Natural killer cell treated with Interleukin-12 subunit alpha and Interleukin-12 subunit beta and Interleukin-15 and Interleukin-18, amount 100 ng/mL, for 72 hours (primary cell): ENCODE results near the gene PI4K2B. TPM values are rescaled to one million over a fixed set of nuclear protein-coding genes. Genes with fewer than 3 reads are reported as not detected.
"Not testable (repeated sequence)": the region's sequence is repeated elsewhere in the genome, so short reads cannot be mapped to it uniquely, and the experiment has no call there.

Experiments
- ATAC-seq, 2 donors: fragments of 150-1000 bp; cut with Tn5 transposase in 1 of 2; sonication (Bioruptor Pico), chemical (Tn5 transposase) in 1 of 2; 2 replicates each; pipeline ENCODE4 v1.10.0; 2021
- DNase-seq: peaks from one replicate; pipeline ENCODE4 v3.0.0; 2022; ENCODE audit warnings: low spot score
- H3K27ac Mint-ChIP-seq, 2 donors: 1 replicate in 1 of 2; 2 replicates in 1 of 2; pipeline ENCODE4 v1.8.0; 2022; ENCODE audit warnings: mixed read lengths in 2 of 2, mild to moderate bottlenecking in 1 of 2, moderate library complexity in 1 of 2
- H3K27me3 Mint-ChIP-seq, 2 donors: 1 replicate in 1 of 2; 2 replicates in 1 of 2; pipeline ENCODE4 v1.8.0; 2022; ENCODE audit warnings: mixed read lengths in 2 of 2
- H3K36me3 Mint-ChIP-seq: one replicate; pipeline ENCODE4 v1.8.0; 2022; ENCODE audit warnings: mixed read lengths
- H3K4me1 Mint-ChIP-seq, 2 donors: 1 replicate in 1 of 2; 2 replicates in 1 of 2; pipeline ENCODE4 v1.8.0; 2022; ENCODE audit warnings: low read depth in 2 of 2, mixed read lengths in 2 of 2, mild to moderate bottlenecking in 1 of 2
- H3K4me3 Mint-ChIP-seq: one replicate; pipeline ENCODE4 v1.8.0; 2022; ENCODE audit warnings: mixed read lengths
- H3K9me3 Mint-ChIP-seq: 2 replicates; pipeline ENCODE4 v1.8.0; 2022; ENCODE audit warnings: mixed read lengths
- total RNA-seq, 2 donors: library from RNA; stranded (reverse); gene quantifications; one replicate each; pipeline ENCODE4 v1.2.3, GENCODE V29; 2022

PI4K2B gene
- total RNA-seq, result 10 to 100 TPM; 31.2 to 31.3 TPM

- Mint-ChIP-seq H3K27ac (peak within 1 kb of the TSS; percentile 97 to 98), H3K4me3 (peak within 1 kb of the TSS; percentile 97), H3K4me1 (peaks cover 33 to 42% of the 10 kb centered on the region in 2 donors), H3K36me3 (peaks cover 33% of the 10 kb centered on the region), H3K27me3 (no peaks in the 10 kb centered on the region), H3K9me3 (peaks cover 15% of the 10 kb centered on the region)
- peak; percentile 92 to 93 for ATAC-seq
- peak; percentile 95 for DNase-seq
Observed at GRCh38 chr4:25233737-25234389, at the start of gene PI4K2B. Gene PI4K2B, plus strand, starts transcription at chr4:25234033. Its CDS starts 131 bp downstream, at chr4:25234164.

- Mint-ChIP-seq H3K27ac (no peak overlapping the region), H3K4me3 (no peak overlapping the region), H3K27me3 (no peaks in the 10 kb centered on the region), H3K9me3 (no peaks in the 10 kb centered on the region), H3K36me3 (no peaks in the 10 kb centered on the region), H3K4me1 (peaks cover 5 to 16% of the 10 kb centered on the region in 2 donors)
- ATAC-seq (no peak), DNase-seq (no peak)
Observed at GRCh38 chr4:25184056-25184455, 49.8 kb upstream of the PI4K2B start.

GRCh38 chr4:25190407-25190806, 43.4 kb upstream of the PI4K2B start:
- DNase-seq (no peak), ATAC-seq (no peak)
- Mint-ChIP-seq H3K27me3 (no peaks in the 10 kb centered on the region), H3K4me3 (no peak overlapping the region), H3K27ac (no peak overlapping the region), H3K9me3 (no peaks in the 10 kb centered on the region), H3K36me3 (no peaks in the 10 kb centered on the region), H3K4me1 (peaks cover 7% of the 10 kb centered on the region in 2 donors)

GRCh38 chr4:25198713-25199112, 35.1 kb upstream of the PI4K2B start:
- peaks cover 7% of the 10 kb centered on the region in 2 donors for H3K4me1 Mint-ChIP-seq
- DNase-seq (no peak), ATAC-seq (no peak)
- peaks cover 4% of the 10 kb centered on the region for H3K9me3 Mint-ChIP-seq
- H3K27ac Mint-ChIP-seq, result no peak overlapping the region
- no peaks in the 10 kb centered on the region for H3K27me3 Mint-ChIP-seq
- peaks cover 5% of the 10 kb centered on the region for H3K36me3 Mint-ChIP-seq
- no peak overlapping the region for H3K4me3 Mint-ChIP-seq

- Mint-ChIP-seq H3K27me3 (peaks cover 0 to 4% of the 10 kb centered on the region in 2 donors), H3K27ac (no peak overlapping the region), H3K9me3 (peaks cover 3% of the 10 kb centered on the region), H3K4me3 (no peak overlapping the region), H3K36me3 (peaks cover 3% of the 10 kb centered on the region), H3K4me1 (no peaks in the 10 kb centered on the region)
- DNase-seq (no peak), ATAC-seq (no peak)
Observed at GRCh38 chr4:25207997-25208396, 25.8 kb upstream of the PI4K2B start.

GRCh38 chr4:25209702-25210101, 24.1 kb upstream of the PI4K2B start:
- no peak overlapping the region for H3K4me3 Mint-ChIP-seq
- H3K36me3 Mint-ChIP-seq, result peaks cover 4% of the 10 kb centered on the region
- H3K9me3 Mint-ChIP-seq, result peaks cover 3% of the 10 kb centered on the region
- DNase-seq (no peak), ATAC-seq (no peak)
- no peak overlapping the region for H3K27ac Mint-ChIP-seq
- peaks cover 0 to 4% of the 10 kb centered on the region in 2 donors for H3K27me3 Mint-ChIP-seq
- no peaks in the 10 kb centered on the region for H3K4me1 Mint-ChIP-seq

- DNase-seq, result no peak
- Mint-ChIP-seq H3K4me3 (no peak overlapping the region), H3K36me3 (peaks cover 4% of the 10 kb centered on the region), H3K9me3 (peaks cover 3% of the 10 kb centered on the region), H3K27me3 (peaks cover 0 to 4% of the 10 kb centered on the region in 2 donors), H3K4me1 (no peaks in the 10 kb centered on the region), H3K27ac (no peak overlapping the region)
- ATAC-seq, result no peak
Observed at GRCh38 chr4:25211721-25212120, 22.1 kb upstream of the PI4K2B start.

GRCh38 chr4:25212822-25213221, 21.0 kb upstream of the PI4K2B start:
- H3K27ac Mint-ChIP-seq, result no peak overlapping the region

GRCh38 chr4:25213347-25213979, 20.4 kb upstream of the PI4K2B start:
- DNase-seq, result no peak
- H3K36me3 Mint-ChIP-seq, result peaks cover 6% of the 10 kb centered on the region
- peaks cover 5% of the 10 kb centered on the region for H3K9me3 Mint-ChIP-seq
- H3K27ac Mint-ChIP-seq, result no peak overlapping the region
- no peaks in the 10 kb centered on the region for H3K4me1 Mint-ChIP-seq
- no peaks in the 10 kb centered on the region for H3K27me3 Mint-ChIP-seq
- ATAC-seq, result no peak
- no peak overlapping the region for H3K4me3 Mint-ChIP-seq

More at GRCh38 chr4:25212822-25213221, 21.0 kb upstream of the PI4K2B start:
- H3K9me3 Mint-ChIP-seq, result peaks cover 3% of the 10 kb centered on the region
- H3K4me3 Mint-ChIP-seq, result no peak overlapping the region
- no peak for DNase-seq
- H3K27me3 Mint-ChIP-seq, result no peaks in the 10 kb centered on the region
- no peaks in the 10 kb centered on the region for H3K4me1 Mint-ChIP-seq
- no peak for ATAC-seq
- H3K36me3 Mint-ChIP-seq, result peaks cover 4% of the 10 kb centered on the region

GRCh38 chr4:25214750-25215149, 19.1 kb upstream of the PI4K2B start:
- not testable (repeated sequence) for ATAC-seq, H3K27me3 Mint-ChIP-seq, H3K27ac Mint-ChIP-seq, H3K9me3 Mint-ChIP-seq, H3K4me1 Mint-ChIP-seq, DNase-seq, H3K4me3 Mint-ChIP-seq
- H3K36me3 Mint-ChIP-seq, result peaks cover 13% of the 10 kb centered on the region

GRCh38 chr4:25215511-25215910, 18.3 kb upstream of the PI4K2B start:
- DNase-seq (no peak), ATAC-seq (no peak)
- H3K36me3 Mint-ChIP-seq, result peaks cover 20% of the 10 kb centered on the region
- no peak overlapping the region for H3K4me3 Mint-ChIP-seq
- H3K27me3 Mint-ChIP-seq, result no peaks in the 10 kb centered on the region
- peaks cover 8% of the 10 kb centered on the region for H3K9me3 Mint-ChIP-seq
- no peak overlapping the region for H3K27ac Mint-ChIP-seq
- H3K4me1 Mint-ChIP-seq, result no peaks in the 10 kb centered on the region

- Mint-ChIP-seq H3K27me3 (no peaks in the 10 kb centered on the region), H3K27ac (no peak overlapping the region), H3K4me1 (no peaks in the 10 kb centered on the region), H3K9me3 (peaks cover 13% of the 10 kb centered on the region), H3K4me3 (no peak overlapping the region), H3K36me3 (peaks cover 50% of the 10 kb centered on the region)
- DNase-seq (no peak), ATAC-seq (no peak)
Observed at GRCh38 chr4:25221377-25221776, 12.5 kb upstream of the PI4K2B start.

GRCh38 chr4:25223802-25224375, 9.9 kb upstream of the PI4K2B start:
- peaks cover 55% of the 10 kb centered on the region for H3K36me3 Mint-ChIP-seq
- no peaks in the 10 kb centered on the region for H3K4me1 Mint-ChIP-seq
- H3K4me3 Mint-ChIP-seq, result no peak overlapping the region
- DNase-seq (no peak), ATAC-seq (no peak)
- no peak overlapping the region for H3K27ac Mint-ChIP-seq
- peaks cover 13% of the 10 kb centered on the region for H3K9me3 Mint-ChIP-seq
- H3K27me3 Mint-ChIP-seq, result no peaks in the 10 kb centered on the region

GRCh38 chr4:25229804-25230203, 4.0 kb upstream of the PI4K2B start:
- no peak overlapping the region for H3K27ac Mint-ChIP-seq
- no peak for DNase-seq
- H3K36me3 Mint-ChIP-seq, result peaks cover 38% of the 10 kb centered on the region
- no peaks in the 10 kb centered on the region for H3K27me3 Mint-ChIP-seq
- H3K9me3 Mint-ChIP-seq, result peaks cover 22% of the 10 kb centered on the region
- ATAC-seq, result no peak
- peaks cover 12 to 16% of the 10 kb centered on the region in 2 donors for H3K4me1 Mint-ChIP-seq
- no peak overlapping the region for H3K4me3 Mint-ChIP-seq
